Measurements from ENCODE around the gene DUS3L.

Gene DUS3L

GRCh38 chr19:5822181-5822844 lies 31.4 kb upstream of the DUS3L start:
- no peak for DNase-seq (ENCODE audit: low read depth, low spot score)

GRCh38 chr19:5821521-5822180 lies 30.7 kb upstream of the DUS3L start:
- DNase-seq (ENCODE audit: low read depth, low spot score), result no peak

- DNase-seq (ENCODE audit: low read depth, low spot score), result no peak
Observed at GRCh38 chr19:5820785-5821184, 29.8 kb upstream of the DUS3L start.

GRCh38 chr19:5818594-5818993 lies 27.6 kb upstream of the DUS3L start:
- no peak for DNase-seq (ENCODE audit: low read depth, low spot score)

- DNase-seq (ENCODE audit: low read depth, low spot score), result no peak
Observed at GRCh38 chr19:5817218-5817617, 26.3 kb upstream of the DUS3L start.

- DNase-seq (ENCODE audit: low read depth, low spot score), result no peak
Observed at GRCh38 chr19:5814852-5815246, 23.9 kb upstream of the DUS3L start.

- no peak for DNase-seq (ENCODE audit: low read depth, low spot score)
Observed at GRCh38 chr19:5814123-5814851, 23.3 kb upstream of the DUS3L start.

GRCh38 chr19:5811117-5811516 lies 20.2 kb upstream of the DUS3L start:
- no peak for DNase-seq (ENCODE audit: low read depth, low spot score)

GRCh38 chr19:5809469-5809868 lies 18.5 kb upstream of the DUS3L start:
- no peak for DNase-seq (ENCODE audit: low read depth, low spot score)

GRCh38 chr19:5809053-5809452 lies 18.1 kb upstream of the DUS3L start:
- no peak for DNase-seq (ENCODE audit: low read depth, low spot score)

- DNase-seq (ENCODE audit: low read depth, low spot score), result no peak
Observed at GRCh38 chr19:5808120-5808816, 17.3 kb upstream of the DUS3L start.

GRCh38 chr19:5806905-5807304 lies 15.9 kb upstream of the DUS3L start:
- DNase-seq (ENCODE audit: low read depth, low spot score), result no peak

- DNase-seq (ENCODE audit: low read depth, low spot score), result no peak
Observed at GRCh38 chr19:5806133-5806489, 15.1 kb upstream of the DUS3L start.

GRCh38 chr19:5805462-5806132 lies 14.6 kb upstream of the DUS3L start:
- no peak for DNase-seq (ENCODE audit: low read depth, low spot score)

- no peak for DNase-seq (ENCODE audit: low read depth, low spot score)
Observed at GRCh38 chr19:5804516-5805461, 13.8 kb upstream of the DUS3L start, which contains the start of gene NRTN. NRTN (plus strand) TSS chr19:5805067; CDS start chr19:5824166, 19,099 bp downstream.

- DNase-seq (ENCODE audit: low read depth, low spot score), result peak; percentile 63
Observed at GRCh38 chr19:5803752-5804515, 13.0 kb upstream of the DUS3L start.

- no peak for DNase-seq (ENCODE audit: low read depth, low spot score)
Observed at GRCh38 chr19:5803441-5803751, 12.4 kb upstream of the DUS3L start.

- DNase-seq (ENCODE audit: low read depth, low spot score), result no peak
Observed at GRCh38 chr19:5801796-5802619, 11.0 kb upstream of the DUS3L start.
